Thymus (tissue), 11 donors: Measurements from ENCODE around the gene FAM110D. TPM values are rescaled to one million over a fixed set of nuclear protein-coding genes. Genes with fewer than 3 reads are reported as not detected.

ENCODE experiments used
- DNase-seq, 9 donors: peaks; one replicate each; pipeline ENCODE4 v3.0.0-alpha.2; 2013; ENCODE audit warnings: low spot score in 9 of 9, low read depth in 6 of 9, missing footprints in 1 of 9
- H3K27ac ChIP-seq, 2 donors: one replicate each; pipeline ENCODE4 v1.5.1; 2013; ENCODE audit warnings: control low read depth in 1 of 2, low read depth in 1 of 2, low read length in 1 of 2, mild to moderate bottlenecking in 1 of 2, moderate library complexity in 1 of 2
- H3K27me3 ChIP-seq, 2 donors: one replicate each; pipeline ENCODE4 v1.5.1; 2013; ENCODE audit warnings: low read length in 1 of 2; ENCODE audit not compliant: control insufficient read depth in 2 of 2, insufficient read depth in 1 of 2
- H3K36me3 ChIP-seq, 2 donors: one replicate each; pipeline ENCODE4 v1.5.1; 2013; ENCODE audit warnings: low read length in 1 of 2, mild to moderate bottlenecking in 1 of 2, moderate library complexity in 1 of 2; ENCODE audit not compliant: control insufficient read depth in 2 of 2, insufficient read depth in 2 of 2
- H3K4me1 ChIP-seq, 2 donors: one replicate each; pipeline ENCODE4 v1.5.1; 2013; ENCODE audit warnings: low read length in 2 of 2; ENCODE audit not compliant: control insufficient read depth in 2 of 2, insufficient read depth in 2 of 2
- H3K4me3 ChIP-seq, 2 donors: one replicate each; pipeline ENCODE4 v1.5.1; 2013; ENCODE audit warnings: low read length in 2 of 2, control low read depth in 1 of 2, mild to moderate bottlenecking in 1 of 2
- H3K9me3 ChIP-seq, 2 donors: one replicate each; pipeline ENCODE4 v1.5.1; 2013; ENCODE audit warnings: low read length in 1 of 2, mild to moderate bottlenecking in 1 of 2; ENCODE audit not compliant: control insufficient read depth in 2 of 2, insufficient read depth in 1 of 2
- WGBS: extraction: QIAGEN DNeasy Blood & Tissue Kit; methylation state at CpG from one replicate; pipeline ENCODE4 v1.1.7; 2013; 5-methylcytosine and 5-hydroxymethylcytosine counted together
- polyA plus RNA-seq: library from polyadenylated mRNA; stranded (reverse); fragments of 200-250 nt; gene quantifications from one replicate; pipeline ENCODE4 v1.2.3, GENCODE V29; 2013
- total RNA-seq: library from RNA; stranded (reverse); fragments of 120-200 nt; gene quantifications from one replicate; pipeline ENCODE4 v1.2.4, GENCODE V29; 2013
- donor health status: healthy.

FAM110D gene
- total and polyA plus RNA-seq, 2 donors, result 0.38 to 2.4 TPM

GRCh38 chr1:26166719-26167281 lies 7.9 kb downstream of the FAM110D start:
- no peak overlapping the region for H3K27ac ChIP-seq

DNA sequence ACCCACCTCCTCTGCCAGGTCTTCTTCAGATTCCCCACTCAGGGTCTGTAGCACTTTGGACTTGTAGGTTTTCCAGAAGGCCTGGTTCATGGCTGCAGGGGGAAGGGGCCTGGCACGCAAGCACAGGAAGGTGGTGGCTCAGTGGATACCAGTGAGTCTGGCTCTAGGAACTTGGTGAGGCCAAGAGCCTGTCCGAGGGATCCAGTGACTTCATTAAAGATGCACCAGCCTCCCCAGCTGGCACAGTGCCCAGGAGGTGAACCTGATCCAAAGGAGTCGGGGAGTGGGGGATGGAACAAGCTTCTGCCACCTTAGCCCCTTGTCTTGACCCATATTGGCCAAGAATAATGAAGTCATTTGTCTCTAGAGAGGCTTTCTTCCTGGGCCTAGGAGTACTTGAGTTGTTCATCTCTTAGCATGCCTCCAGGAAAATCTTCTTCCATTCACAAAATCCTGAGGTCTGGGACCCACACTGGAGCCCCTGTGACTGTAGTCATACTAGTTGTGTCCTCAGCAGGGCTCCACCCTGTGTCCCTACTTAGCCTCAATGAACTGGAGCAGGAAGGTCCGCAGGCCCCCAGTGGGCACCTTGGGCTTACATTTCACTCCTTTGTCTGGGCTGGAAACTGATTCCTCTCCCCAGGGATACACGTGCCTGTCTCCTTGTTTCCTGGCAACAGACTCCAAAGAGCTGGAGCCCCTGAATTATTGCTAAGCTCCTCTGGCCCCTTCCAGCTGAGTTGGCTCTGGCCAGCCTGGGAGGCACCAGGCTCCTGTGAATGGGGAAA lies 9.7 kb downstream of the FAM110D start, which contains the start of gene C1orf232:
Gene C1orf232 (minus strand): TSS at position 554 of the 788 bp plus-strand sequence. CDS start 464 bp downstream, at position 90.
- Histone ChIP-seq H3K27ac (peak within 1 kb of the TSS in 1 of 2 donors; percentile 68), H3K4me1 (peaks cover 15 to 37% of the 10 kb centered on the region in 2 donors), H3K36me3 (peaks cover 2 to 3% of the 10 kb centered on the region in 2 donors), H3K4me3 (peak within 1 kb of the TSS; percentile 67 to 87), H3K27me3 (peaks cover 6 to 38% of the 10 kb centered on the region in 2 donors), H3K9me3 (no peaks in the 10 kb centered on the region)
- no peak for DNase-seq
- 92% methylated on average over 5 of the region's 5 CpGs for WGBS

More at GRCh38 chr1:26166719-26167281, 7.9 kb downstream of the FAM110D start:
- H3K4me3 ChIP-seq, result no peak overlapping the region
- peaks cover 2 to 3% of the 10 kb centered on the region in 2 donors for H3K36me3 ChIP-seq
- DNase-seq, result peak in 1 of 9 donors; percentile 39
- H3K27me3 ChIP-seq, result peaks cover 19 to 55% of the 10 kb centered on the region in 2 donors
- WGBS, result 77% methylated on average over 4 of the region's 4 CpGs
- H3K9me3 ChIP-seq, result peaks cover 0 to 8% of the 10 kb centered on the region in 2 donors
- peaks cover 15 to 43% of the 10 kb centered on the region in 2 donors for H3K4me1 ChIP-seq

DNA sequence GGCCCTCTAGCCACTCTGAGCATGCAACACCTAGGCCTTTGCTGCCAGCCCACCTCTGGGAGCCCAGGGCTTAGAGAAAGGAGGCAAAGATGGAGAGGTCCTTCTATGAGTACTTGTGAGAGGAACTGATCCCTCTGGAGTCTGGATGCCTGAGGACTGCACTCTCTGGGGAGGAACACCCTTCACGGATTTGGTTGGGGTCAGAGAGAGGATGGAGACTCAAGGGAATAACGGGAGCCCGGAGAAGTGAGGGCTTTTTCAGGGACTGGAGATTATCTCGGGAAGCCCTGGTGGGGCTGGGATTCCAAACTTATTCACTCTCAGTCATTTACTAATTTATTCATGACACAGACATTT lies 10.3 kb downstream of the FAM110D start:
- WGBS, result 93% methylated on average over 4 of the region's 4 CpGs
- Histone ChIP-seq H3K36me3 (peaks cover 2 to 3% of the 10 kb centered on the region in 2 donors), H3K4me3 (peak overlapping the region in 1 of 2 donors; percentile 67), H3K27ac (no peak overlapping the region), H3K4me1 (peaks cover 14 to 32% of the 10 kb centered on the region in 2 donors), H3K27me3 (peaks cover 3 to 33% of the 10 kb centered on the region in 2 donors), H3K9me3 (no peaks in the 10 kb centered on the region)
- no peak for DNase-seq

DNA sequence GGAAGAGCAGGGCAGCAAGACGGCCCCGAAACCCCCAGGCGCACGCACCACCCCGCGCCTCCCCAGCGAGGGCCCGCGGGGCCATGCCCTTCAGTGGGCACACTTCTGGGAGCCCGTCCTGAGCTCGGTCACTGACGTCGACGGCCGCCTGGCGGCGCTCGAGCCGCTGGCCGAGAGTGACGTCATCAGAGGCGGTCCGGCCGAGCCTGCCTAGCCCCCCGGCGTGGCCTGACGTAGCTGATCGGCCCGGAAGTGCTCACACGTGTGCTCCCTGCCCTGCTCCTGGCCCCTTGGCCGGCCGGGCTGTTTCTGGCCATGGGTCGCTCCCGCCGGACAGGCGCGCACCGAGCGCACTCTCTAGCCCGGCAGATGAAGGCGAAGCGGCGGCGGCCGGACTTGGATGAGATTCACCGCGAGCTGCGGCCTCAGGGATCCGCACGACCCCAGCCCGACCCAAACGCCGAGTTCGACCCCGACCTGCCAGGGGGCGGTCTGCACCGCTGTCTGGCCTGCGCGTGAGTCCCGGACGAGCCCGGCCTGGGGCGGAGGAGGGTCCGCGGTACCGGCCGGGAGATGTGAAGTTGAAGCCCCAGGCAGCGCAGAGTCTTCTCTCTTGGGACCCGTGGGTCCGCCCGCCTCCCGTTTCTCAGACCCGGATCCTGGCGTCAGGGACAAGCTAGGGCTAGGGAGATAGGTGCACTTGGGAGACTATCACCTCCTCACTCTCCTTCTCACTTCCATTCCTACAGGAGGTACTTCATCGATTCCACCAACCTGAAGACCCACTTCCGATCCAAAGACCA lies 11.0 kb downstream of the FAM110D start, which contains the start of gene ZNF593:
Gene ZNF593 (plus strand): TSS at position 240 of the 803 bp plus-strand sequence. CDS start 76 bp downstream, at position 316.
- Histone ChIP-seq H3K27ac (peak within 1 kb of the TSS in 1 of 2 donors; percentile 68), H3K9me3 (no peaks in the 10 kb centered on the region), H3K4me3 (peak within 1 kb of the TSS; percentile 67 to 87), H3K27me3 (peaks cover under 1 to 27% of the 10 kb centered on the region in 2 donors), H3K36me3 (peaks cover 2 to 3% of the 10 kb centered on the region in 2 donors), H3K4me1 (peaks cover 10 to 27% of the 10 kb centered on the region in 2 donors)
- peak in 6 of 9 donors; percentile 49 to 77 (median 63) for DNase-seq
- WGBS, result 2% methylated on average over 76 of the region's 76 CpGs

- DNase-seq, result no peak
- peaks cover 0 to 24% of the 10 kb centered on the region in 2 donors for H3K27me3 ChIP-seq
- 90% methylated on average over 9 of the region's 9 CpGs for WGBS
- peak overlapping the region; percentile 67 to 87 for H3K4me3 ChIP-seq
- peaks cover 10 to 27% of the 10 kb centered on the region in 2 donors for H3K4me1 ChIP-seq
- H3K27ac ChIP-seq, result no peak overlapping the region
- no peaks in the 10 kb centered on the region for H3K9me3 ChIP-seq
- H3K36me3 ChIP-seq, result peaks cover 2 to 3% of the 10 kb centered on the region in 2 donors
Observed at GRCh38 chr1:26170472-26170821, 11.6 kb downstream of the FAM110D start.

GRCh38 chr1:26171084-26172072 lies 12.5 kb downstream of the FAM110D start, which contains the start of gene ZNF593OS:
ZNF593OS (minus strand) TSS chr1:26171832; CDS start chr1:26171661, 171 bp downstream.
- H3K27me3 ChIP-seq, result peaks cover 0 to 18% of the 10 kb centered on the region in 2 donors
- peaks cover 10 to 26% of the 10 kb centered on the region in 2 donors for H3K4me1 ChIP-seq
- no peak within 1 kb of the TSS for H3K4me3 ChIP-seq
- 97% methylated on average over 34 of the region's 34 CpGs for WGBS
- no peak within 1 kb of the TSS for H3K27ac ChIP-seq
- H3K9me3 ChIP-seq, result no peaks in the 10 kb centered on the region
- H3K36me3 ChIP-seq, result peaks cover 2 to 3% of the 10 kb centered on the region in 2 donors
- DNase-seq, result no peak

DNA sequence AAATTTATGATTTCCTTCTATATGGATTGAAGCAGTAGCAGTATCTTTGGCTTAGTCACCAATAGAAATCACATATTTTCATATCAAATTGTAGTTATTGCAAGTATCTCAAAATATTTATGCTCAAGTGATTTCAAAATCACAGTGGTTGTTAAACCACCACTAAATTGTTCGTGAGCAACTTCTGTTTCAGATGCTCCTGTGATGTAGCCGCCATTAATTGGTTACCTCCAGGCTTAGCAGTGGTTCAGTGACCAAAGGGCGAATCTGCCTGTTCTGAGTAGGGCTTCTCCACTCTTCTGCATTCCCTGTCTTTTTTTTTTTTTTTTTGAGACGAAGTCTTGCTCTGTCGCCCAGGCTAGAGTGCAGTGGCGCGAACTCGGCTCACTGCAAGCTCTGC lies 16.5 kb downstream of the FAM110D start:
- 98% methylated on average over 8 of the region's 8 CpGs for WGBS
- Histone ChIP-seq H3K36me3 (peaks cover 2 to 3% of the 10 kb centered on the region in 2 donors), H3K4me3 (no peak overlapping the region), H3K4me1 (peaks cover 2 to 5% of the 10 kb centered on the region in 2 donors), H3K27ac (no peak overlapping the region), H3K9me3 (no peaks in the 10 kb centered on the region), H3K27me3 (peaks cover 0 to 3% of the 10 kb centered on the region in 2 donors)
- DNase-seq, result no peak

- H3K27me3 ChIP-seq, result no peaks in the 10 kb centered on the region
- no peaks in the 10 kb centered on the region for H3K36me3 ChIP-seq
- no peak for DNase-seq
- peak within 1 kb of the TSS in 1 of 2 donors; percentile 21 for H3K4me3 ChIP-seq
- no peaks in the 10 kb centered on the region for H3K9me3 ChIP-seq
- WGBS, result 55% methylated on average over 21 of the region's 21 CpGs
- no peaks in the 10 kb centered on the region for H3K4me1 ChIP-seq
- H3K27ac ChIP-seq, result no peak within 1 kb of the TSS
Observed at GRCh38 chr1:26177182-26177684, 18.4 kb downstream of the FAM110D start, which contains the start of gene CNKSR1. CNKSR1 (plus strand) TSS chr1:26177491; CDS start chr1:26177548, 57 bp downstream.
